HG03139 (cell line): ENCODE data around the gene CNTNAP4.

Experiments used
- ATAC-seq: cut with Tn5 transposase; IDR thresholded peaks from one replicate; pipeline ENCODE4 v1.9.1; 2021; ENCODE audit not compliant: unreplicated experiment

The CNTNAP4 gene

GRCh38 chr16:76276745-76277438, at the start of gene CNTNAP4:
Gene CNTNAP4 (plus strand): TSS chr16:76277401. CDS start chr16:76277663, 262 bp downstream.
- no peak for ATAC-seq

- ATAC-seq = no peak
Measured at GRCh38 chr16:76228546-76229146, 48.6 kb upstream of the CNTNAP4 start.

DNA sequence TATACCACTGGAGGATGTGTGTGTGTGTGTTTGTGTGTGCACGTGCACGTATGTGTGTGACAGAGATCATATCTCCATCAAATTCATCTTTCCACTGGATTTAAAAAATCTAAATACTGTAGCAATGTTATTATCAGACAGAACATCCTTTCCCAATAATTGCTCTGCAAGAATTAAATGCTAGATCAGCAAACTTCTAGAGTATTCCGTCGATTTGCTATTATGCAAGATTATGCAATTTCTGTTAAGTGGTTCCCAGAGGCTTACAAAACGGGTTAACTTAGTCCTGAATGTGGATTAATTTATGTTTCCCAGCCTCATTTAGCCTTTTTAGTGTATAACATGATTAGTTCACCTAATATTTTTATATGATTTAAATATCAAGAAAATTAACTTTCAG, 44.5 kb upstream of the CNTNAP4 start:
- ATAC-seq = no peak

DNA sequence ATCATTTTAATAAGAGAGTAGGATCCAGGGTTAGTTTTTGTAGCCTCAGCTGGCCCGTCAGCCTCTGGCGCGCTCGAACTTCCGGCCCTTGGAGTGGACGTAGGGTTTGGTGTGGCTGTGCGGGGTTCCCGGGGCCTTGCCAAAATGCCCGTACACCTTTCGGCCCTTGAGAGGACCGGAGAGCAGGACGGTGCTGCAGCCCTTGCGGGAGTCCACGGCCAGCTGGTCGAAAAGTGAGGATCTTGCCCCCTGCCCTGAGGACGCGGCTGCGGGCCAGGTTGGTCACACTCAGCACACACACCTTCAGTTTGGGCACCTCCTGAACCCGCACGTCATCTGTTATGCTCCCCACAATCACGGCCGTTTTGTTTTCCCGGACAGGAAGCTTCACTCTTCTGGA, 42.2 kb upstream of the CNTNAP4 start:
- ATAC-seq = no peak

GRCh38 chr16:76235426-76235825, 41.8 kb upstream of the CNTNAP4 start:
- ATAC-seq = no peak

DNA sequence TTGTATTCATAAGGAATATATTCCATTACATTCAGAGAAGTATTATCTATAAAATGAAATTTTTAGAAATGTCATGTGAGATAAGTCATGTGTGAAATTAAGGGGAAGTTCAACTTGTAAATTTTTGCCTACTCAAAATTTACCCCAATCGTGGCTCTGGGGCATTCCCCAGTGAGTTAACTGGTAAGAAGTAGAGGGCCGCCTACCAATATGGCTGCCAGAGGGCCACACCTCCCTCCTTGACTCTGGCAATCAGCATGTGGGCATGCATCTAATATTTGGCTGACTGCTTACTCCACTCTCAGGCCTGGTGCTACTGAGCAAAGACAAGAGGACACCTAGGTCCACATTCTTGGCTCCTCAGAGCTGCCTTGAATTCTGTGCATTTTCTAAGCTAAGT, 39.7 kb upstream of the CNTNAP4 start:
- ATAC-seq = no peak

DNA sequence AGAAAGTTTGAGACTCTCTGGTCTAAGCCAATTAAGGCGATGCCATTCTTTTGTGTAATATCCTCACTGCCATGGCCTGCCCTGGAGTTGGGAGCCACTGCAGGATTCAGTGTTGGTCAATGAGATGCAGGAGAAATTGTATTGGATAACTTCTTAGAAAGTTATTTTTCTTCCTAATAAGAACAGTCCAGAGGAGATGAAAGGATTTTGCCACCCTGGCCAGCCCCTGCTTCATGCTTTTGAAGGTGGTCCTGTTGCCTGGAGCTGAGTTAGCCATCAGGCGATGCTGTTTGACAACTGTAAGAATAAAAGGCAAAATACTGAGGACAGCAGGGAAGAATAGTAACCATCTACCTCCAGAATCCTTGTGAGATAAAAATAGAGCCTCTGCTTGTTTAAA, 35.4 kb upstream of the CNTNAP4 start:
- ATAC-seq = no peak

- ATAC-seq = no peak
Measured at GRCh38 chr16:76243620-76244019, 33.6 kb upstream of the CNTNAP4 start.

GRCh38 chr16:76246587-76246986, 30.6 kb upstream of the CNTNAP4 start:
- ATAC-seq = no peak

DNA sequence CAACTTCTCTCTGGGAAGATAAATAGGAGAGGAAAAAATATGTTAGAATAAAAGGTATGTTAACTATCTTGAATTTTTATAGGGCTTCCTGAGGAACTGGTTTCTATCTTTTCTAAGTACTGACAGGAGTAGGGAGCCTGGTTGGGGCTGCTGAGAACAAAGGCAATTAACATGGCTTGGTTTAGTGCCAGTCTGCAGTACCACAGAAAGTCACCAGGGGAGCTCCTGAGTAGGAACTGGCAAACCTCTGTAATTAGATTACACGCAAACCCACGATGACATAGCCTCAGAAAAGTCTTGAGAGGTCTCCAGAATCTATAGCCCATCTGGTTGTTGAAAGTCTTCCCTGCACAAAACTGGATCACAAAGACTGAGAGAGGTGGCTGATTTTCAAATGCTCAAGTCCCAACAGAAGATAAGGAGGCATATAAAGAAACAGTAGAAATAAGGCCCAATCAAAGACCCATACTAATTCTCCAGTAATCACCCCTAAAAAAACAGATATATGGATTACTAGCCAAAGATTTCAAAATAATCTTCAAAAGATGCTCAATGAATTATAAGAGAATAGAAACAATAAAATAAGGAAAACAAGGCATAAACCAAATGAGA, 11.7 kb upstream of the CNTNAP4 start:
- peak; percentile 93 for ATAC-seq

- no peak for ATAC-seq
Measured at GRCh38 chr16:76268824-76269223, 8.4 kb upstream of the CNTNAP4 start.

- no peak for ATAC-seq
Measured at GRCh38 chr16:76277460-76278030, 344 bp downstream of the CNTNAP4 start.

DNA sequence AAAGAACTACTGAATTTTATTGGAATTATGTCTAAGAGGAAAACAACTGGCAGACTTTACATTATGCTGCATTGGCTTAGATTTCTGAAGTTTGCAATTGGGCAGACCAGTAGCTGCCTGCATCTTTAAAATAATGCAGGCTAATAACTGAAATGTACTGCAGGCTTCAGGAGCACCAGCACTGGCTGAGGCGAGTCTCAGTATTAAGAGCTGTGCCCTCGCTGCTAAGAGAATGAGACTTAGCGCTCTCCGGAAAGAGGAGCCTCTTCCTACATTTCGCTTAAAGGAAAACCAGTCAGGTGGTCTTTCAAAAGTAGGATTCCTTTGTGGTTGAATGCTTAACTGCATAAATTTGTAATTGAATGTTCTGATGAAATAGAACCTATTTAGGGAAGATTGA, 885 bp downstream of the CNTNAP4 start:
- ATAC-seq = no peak

DNA sequence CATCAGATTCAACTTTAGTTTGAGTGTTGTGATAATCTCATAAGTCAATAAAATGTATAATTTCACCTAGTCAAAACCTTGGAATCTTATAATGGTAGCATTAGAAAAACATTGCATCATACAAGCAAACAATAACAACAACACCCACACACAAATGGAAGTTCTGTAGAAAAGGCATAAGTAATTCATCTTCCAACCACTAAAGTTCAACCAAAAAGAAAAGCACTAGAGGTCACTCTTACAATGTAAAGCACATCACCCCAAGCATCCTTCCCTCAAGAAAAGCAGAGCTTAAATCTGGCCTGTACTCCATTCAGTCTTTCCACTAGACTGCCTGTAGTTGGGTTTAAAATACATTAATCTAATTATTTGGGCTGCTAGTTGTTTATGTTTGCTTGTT, 1.8 kb downstream of the CNTNAP4 start:
- no peak for ATAC-seq

DNA sequence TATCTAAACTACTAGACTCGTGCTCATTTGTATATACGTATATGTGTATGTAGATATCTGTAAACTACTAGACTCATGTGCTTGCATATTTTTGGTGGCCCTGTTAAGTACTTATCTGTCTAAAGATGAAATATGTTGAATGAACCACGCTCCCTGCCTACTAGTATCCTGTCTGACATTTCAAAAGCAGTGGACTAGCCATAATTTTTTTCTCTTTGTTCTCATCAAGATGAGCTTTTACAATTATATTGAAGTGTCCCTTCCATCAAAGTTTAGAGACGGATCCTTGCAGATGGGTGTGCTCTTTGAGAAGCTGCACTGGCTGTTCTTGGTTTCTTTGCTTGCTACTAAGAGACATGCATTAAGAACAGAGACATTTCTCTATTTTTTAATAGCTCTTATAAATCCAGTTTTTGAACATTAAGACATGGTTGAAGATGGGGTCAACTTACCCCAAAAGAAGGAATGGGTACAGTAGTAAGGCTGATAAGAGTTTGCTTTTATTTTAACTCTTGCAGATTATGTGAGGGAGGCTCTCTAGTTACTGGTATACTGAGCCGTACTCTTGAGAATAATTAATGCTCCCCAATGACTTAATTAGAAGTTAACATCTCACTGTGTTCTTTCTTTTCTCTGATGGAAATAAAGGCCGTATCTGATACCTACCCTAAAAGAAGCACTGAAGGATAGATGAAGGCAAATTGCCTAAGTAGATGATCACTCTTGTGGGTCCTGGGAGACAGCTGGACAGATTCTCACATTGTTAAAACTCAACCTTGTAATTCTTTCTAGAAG, 3.4 kb downstream of the CNTNAP4 start:
- no peak for ATAC-seq

- ATAC-seq = no peak
Measured at GRCh38 chr16:76287466-76287865, 10.3 kb downstream of the CNTNAP4 start.

DNA sequence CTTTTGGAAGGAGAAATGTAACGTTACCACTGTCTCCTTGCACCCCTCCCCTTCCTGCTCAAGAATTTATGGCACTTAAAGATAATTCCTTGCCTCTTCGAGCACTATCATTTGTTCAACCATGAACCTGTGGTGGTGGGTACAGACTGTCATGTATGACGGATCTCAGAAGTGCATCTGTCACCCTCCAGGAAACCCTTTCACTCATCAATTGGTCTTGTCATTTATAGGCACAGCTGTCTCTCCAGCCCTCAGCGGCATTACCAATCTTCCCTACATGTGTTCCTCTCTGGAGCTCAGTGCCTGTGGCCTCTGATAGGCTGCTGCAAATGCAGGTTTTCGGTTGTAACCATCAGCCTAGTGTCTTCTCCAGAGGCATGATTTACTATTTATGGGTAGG, 15.0 kb downstream of the CNTNAP4 start:
- ATAC-seq = no peak

DNA sequence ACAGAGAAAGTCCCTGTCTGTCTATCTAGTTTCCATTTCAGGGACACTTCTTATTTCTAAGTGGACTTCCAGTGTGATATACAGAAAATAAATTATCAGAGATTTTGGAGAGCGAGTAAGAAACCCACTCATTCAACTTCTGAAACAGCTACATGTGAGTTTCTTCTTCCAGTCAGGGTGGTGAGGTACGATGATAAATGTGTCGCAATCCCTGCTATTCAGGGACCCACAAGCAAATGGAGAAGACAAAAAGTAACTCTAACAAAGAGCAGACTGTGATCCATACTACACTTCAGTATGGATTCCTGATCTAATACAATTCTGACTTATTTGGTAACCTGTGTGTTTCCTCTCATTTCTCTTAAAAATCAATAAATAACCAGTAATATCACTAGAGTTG, 16.8 kb downstream of the CNTNAP4 start:
- ATAC-seq = no peak

GRCh38 chr16:76294396-76295214, 17.4 kb downstream of the CNTNAP4 start:
- no peak for ATAC-seq

- no peak for ATAC-seq
Measured at GRCh38 chr16:76297941-76298340, 20.7 kb downstream of the CNTNAP4 start.
